Measurements from ENCODE around the gene MCM10.

- TF ChIP-seq CTCF (IDR thresholded peaks at IDR 0.05; ENCODE audit: low read depth, low read length, poor library complexity, severe bottlenecking), result no peak
- no peak for TF ChIP-seq EZH2phosphoT487 (IDR thresholded peaks at IDR 0.05; ENCODE audit: borderline replicate concordance, low read length)
Measured at GRCh38 chr10:13218878-13219277, 57.5 kb downstream of the MCM10 start.
